GM21423 (cell line): ENCODE measurements around the gene ATXN1L.
A peak's percentile ranks its signal among the peaks of the same experiment; 100 is the strongest.
"Not testable (repeated sequence)": the region's sequence is repeated elsewhere in the genome, so short reads cannot be mapped to it uniquely, and the experiment has no call there.

ENCODE experiments used
- ATAC-seq: cut with Tn5 transposase; IDR thresholded peaks from one replicate; pipeline ENCODE4 v1.9.1; 2021; ENCODE audit warnings: mild to moderate bottlenecking, moderate library complexity; ENCODE audit not compliant: unreplicated experiment

ATXN1L gene

GRCh38 chr16:71845639-71846430 lies at the start of gene ATXN1L:
TSS of gene ATXN1L (plus strand) at chr16:71845976. CDS start at chr16:71849741, 3,765 bp downstream.
- ATAC-seq: peak; percentile 75

DNA sequence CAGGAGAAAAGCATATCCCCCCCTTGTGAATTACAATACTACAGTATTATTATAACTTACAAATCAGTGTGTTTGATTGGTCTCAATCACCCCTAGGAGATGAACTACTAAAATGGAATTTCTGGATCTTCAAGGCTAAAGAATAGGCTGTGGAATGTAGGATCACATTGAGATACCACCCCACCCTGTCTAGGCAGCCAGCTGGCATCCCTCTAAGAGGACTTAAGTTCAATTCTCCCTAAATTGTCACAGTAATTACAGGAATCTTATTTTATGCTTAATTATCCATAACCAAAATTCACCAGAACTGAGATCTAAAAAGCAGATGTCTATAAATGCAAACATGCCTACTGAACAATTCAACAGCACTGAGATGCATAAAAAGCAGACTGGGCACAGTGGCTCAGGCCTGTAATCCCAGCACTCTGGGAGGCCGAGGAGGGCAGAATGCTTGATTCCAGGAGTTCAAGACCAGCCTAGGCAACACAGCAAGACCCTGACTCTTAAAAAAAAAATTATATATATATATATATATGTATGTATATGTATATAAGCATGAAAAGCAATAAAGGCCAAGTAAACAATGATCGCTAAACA lies 49.2 kb upstream of the ATXN1L start:
- no peak for ATAC-seq

DNA sequence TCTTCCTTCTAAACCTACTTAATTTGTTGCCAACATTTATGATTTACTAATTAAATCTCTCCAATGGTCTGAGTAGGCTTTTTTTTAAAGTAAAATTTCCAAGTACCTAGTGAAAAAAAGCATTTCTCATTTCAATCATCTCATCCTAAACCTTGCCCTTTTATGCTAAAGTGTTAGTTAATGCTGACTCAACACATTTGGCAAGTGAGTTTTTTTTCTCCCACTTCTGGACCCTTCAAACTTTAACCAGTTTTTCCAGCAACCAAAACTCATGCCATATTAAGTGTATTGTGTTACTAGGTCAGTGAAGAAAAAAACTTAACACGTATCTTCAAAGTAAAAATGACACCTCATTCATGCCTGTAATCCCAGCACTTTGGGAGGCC lies 42.5 kb upstream of the ATXN1L start:
- ATAC-seq: no peak

- peak; percentile 23 for ATAC-seq
These were observed 37.7 kb upstream of the ATXN1L start for GRCh38 chr16:71807905-71808592.

GRCh38 chr16:71808593-71809459 lies 37.0 kb upstream of the ATXN1L start, which contains the start of gene AP1G1:
TSS of gene AP1G1 (minus strand) at chr16:71808834. CDS start at chr16:71789479, 19,355 bp downstream.
- peak; percentile 75 for ATAC-seq

DNA sequence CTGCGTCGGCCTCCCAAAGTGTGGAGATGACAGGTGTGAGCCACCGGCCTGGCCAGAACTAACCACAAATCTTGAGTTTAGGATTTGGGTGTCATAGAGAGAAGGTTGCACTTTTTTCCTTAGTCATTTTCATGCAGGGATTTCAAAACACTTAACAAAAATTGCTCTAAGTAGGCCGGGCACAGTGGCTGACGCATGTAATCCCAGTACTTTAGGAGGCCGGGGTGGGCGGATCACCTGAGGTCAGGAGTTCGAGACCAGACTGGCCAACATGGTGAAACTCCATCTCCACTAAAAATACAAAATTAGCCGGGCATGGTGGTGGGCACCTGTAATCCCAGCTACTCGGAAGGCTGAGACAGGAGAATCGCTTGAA lies 35.6 kb upstream of the ATXN1L start:
- not testable (repeated sequence) for ATAC-seq

GRCh38 chr16:71811261-71811803 lies 34.4 kb upstream of the ATXN1L start:
- no peak for ATAC-seq

- ATAC-seq: not testable (repeated sequence)
These were observed 28.6 kb upstream of the ATXN1L start for GRCh38 chr16:71817155-71817500.

DNA sequence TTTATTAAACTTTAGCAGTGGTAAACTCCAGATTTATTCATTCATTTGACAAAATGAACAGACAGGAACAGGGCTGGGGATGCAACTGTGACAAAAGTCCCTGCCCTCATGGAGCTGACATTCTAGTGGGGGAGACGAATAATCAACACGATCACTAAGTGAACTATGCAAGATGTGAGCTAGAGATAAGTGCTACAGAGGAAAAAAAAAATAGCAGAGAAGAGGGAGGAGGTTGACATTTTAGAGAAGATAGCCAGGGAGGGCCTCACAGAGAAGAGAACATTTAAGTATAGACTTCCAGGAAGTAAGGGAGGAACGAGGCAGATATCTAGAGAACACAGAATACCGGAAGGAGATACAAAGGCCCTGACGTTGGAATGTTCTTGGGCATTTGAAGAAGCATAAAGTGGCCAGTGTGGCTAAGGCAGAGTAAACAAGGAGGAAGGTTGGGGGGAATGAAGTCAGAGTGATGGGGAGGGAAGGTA lies 19.2 kb upstream of the ATXN1L start:
- no peak for ATAC-seq

DNA sequence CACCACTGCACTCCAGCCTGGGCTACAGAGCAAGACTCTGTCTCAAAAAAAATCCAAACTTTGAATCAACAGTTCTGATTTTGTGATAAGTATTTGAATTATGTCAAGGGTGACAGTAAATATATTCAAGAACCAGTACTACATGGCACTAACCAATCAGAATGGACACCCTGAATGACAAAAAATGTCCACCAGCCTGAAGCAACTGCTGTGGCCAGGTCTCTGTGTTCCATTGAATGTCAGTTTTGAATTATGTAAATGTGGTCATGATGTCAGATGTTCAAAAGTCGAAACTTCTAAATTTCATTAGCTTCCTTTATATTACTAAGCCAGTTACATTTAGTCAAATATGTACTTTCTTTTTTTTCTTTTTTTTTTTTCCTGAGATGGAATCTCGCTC lies 15.4 kb upstream of the ATXN1L start:
- ATAC-seq: no peak

- not testable (repeated sequence) for ATAC-seq
These were observed 14.1 kb upstream of the ATXN1L start for GRCh38 chr16:71831698-71832097.

DNA sequence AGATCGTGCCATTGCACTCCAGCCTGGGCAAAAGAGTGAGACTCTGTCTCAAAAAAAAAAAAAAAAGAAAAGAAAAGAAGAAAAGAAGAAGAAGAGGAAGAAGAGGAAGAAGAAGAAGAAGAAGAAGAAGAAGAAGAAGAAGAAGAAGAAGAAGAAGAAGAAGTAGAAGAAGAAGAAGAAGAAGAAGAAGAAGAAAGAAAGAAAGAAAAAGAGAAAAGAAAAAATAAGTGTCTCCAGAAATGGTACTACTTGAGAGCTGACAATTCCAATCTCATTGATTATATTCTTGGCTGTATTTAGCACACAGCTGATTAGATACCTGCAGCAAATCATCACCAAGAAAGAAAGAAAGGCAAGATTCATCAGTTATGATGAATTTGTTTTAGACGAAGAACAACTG lies 13.7 kb upstream of the ATXN1L start:
- ATAC-seq: not testable (repeated sequence)

GRCh38 chr16:71834291-71834690 lies 11.5 kb upstream of the ATXN1L start:
- ATAC-seq: no peak

DNA sequence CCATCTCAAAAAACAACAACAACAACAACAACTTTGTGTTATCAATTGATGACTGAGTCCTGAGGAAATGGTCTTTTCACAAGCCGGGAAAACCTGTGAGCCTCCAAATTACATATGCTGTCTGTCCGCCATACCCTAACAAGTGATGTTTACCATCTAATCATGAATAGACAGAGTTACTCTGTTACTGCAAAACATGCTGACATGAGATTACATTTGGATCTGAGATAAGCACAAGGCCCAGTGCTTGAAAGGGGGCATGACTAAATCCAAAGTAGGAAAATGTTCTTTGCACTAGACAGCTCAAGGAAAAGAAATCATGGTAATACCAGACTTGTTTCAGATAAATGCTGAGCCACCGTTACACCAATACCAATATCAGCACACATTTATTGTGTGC lies 8.6 kb upstream of the ATXN1L start:
- ATAC-seq: no peak

- ATAC-seq: no peak
These were observed 5.7 kb upstream of the ATXN1L start for GRCh38 chr16:71840052-71840451.

GRCh38 chr16:71843572-71843971 lies 2.2 kb upstream of the ATXN1L start:
- no peak for ATAC-seq

DNA sequence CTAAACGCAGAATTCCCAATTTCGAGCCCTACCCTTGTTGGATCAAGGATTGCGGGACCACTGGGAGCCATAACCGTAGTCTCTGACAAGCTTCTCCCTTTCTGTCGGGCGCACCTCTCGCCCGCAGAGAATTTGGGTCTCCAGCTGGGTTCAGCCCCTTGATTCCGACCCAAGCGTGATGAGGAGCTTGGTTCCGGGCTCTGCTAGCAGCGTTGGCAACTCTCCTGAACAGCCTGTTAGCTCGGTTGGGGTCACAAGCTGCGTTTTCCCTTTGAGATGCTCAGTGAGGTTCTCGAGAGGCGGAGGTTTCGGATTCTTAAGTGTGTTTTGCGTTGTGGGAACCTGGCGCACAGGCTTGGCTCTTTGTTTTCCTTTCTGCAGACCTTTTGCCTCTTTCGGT lies 655 bp downstream of the ATXN1L start:
- ATAC-seq: no peak

DNA sequence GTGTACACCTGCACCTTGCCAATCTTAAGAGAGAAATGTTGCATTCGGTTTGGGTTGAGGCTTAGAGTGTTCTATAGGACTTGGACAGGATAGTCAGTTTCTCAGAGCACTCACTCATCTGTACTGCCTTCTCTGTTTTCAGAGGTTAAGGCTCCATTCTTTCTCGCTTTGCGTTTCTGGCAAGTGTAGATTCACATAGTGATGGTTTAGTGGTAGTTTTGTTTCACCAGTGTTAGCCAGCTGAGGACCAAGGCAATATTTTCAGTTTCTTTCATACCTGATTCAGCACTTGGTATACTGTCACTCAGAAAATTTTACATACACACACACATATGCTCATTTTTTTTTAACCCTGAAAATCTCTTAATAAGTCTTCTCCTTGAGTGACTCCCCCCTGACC lies 1.3 kb downstream of the ATXN1L start:
- ATAC-seq: no peak

DNA sequence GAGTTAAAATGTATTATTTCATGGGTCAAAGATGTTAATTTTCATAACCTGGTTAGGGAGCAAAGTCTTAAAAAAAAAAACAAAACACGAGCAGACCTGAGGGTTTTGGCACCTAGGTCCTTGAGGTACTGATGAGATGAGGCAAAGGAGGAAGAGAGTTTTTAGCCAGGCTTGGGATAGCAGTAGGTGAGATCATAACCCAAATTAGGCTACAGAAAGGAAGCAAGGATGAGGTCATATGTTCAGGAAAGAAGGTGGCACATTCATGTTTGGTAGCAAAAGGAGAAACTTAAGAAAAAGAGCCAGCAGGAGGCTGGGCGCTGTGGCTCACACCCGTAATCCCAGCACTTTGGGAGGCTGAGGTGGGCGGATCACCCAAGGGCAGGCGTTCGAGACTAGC lies 2.8 kb downstream of the ATXN1L start:
- ATAC-seq: no peak

- no peak for ATAC-seq
These were observed 6.0 kb downstream of the ATXN1L start for GRCh38 chr16:71851746-71852145.

DNA sequence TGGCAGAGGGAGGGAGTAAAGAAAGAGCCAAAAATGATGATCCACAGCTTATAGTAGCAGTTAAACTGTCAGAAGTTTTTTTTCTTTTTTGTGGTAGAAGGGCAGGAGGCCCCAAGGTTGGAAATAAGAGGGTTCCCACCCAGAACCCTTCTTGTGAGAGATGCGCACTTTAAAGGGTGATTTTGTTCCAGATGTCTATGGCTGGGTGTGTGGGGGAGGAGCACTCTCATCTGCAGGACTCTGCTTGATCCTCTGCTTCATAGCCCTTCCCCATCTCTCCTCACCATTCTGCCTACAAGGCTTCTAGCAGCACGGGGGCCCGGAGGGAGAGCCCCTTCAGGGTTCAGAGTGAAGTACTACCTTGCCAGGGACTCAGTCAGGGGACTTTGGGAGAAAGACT lies 6.4 kb downstream of the ATXN1L start:
- ATAC-seq: no peak
